H9 (cell line): ENCODE results near the gene DUSP2. TPM values are rescaled to one million over a fixed set of nuclear protein-coding genes. Genes with fewer than 3 reads are reported as not detected.

ENCODE experiments used
- DNase-seq: peaks from one replicate; pipeline ENCODE4 v3.0.0-alpha.2; 2017
- H2AFZ ChIP-seq: one replicate; pipeline ENCODE4 v1.6.1; 2013; ENCODE audit warnings: mild to moderate bottlenecking, low read length, control low read depth, moderate library complexity
- H2AK5ac ChIP-seq: 2 replicates; pipeline ENCODE4 v1.6.1; 2013; ENCODE audit warnings: low read length, control low read depth, mixed read lengths; ENCODE audit not compliant: insufficient read length
- H2BK120ac ChIP-seq: one replicate; pipeline ENCODE4 v1.6.1; 2013; ENCODE audit warnings: low read depth, mild to moderate bottlenecking, low read length, control low read depth, inconsistent platforms; ENCODE audit not compliant: poor library complexity, severe bottlenecking
- H2BK12ac ChIP-seq: 2 replicates; pipeline ENCODE4 v1.6.1; 2013; ENCODE audit warnings: low read length, control low read depth, mixed read lengths, low read depth; ENCODE audit not compliant: insufficient read length
- H2BK15ac ChIP-seq: 2 replicates; pipeline ENCODE4 v1.6.1; 2013; ENCODE audit warnings: low read depth, low read length, control low read depth
- H2BK20ac ChIP-seq: one replicate; pipeline ENCODE4 v1.6.1; 2013; ENCODE audit warnings: low read depth, mild to moderate bottlenecking, low read length, control low read depth, inconsistent platforms; ENCODE audit not compliant: poor library complexity, severe bottlenecking
- H2BK5ac ChIP-seq: 2 replicates; pipeline ENCODE4 v1.6.1; 2013; ENCODE audit warnings: low read length, control low read depth, mixed read lengths; ENCODE audit not compliant: insufficient read length
- H3K14ac ChIP-seq: 2 replicates; pipeline ENCODE4 v1.6.1; 2013; ENCODE audit warnings: low read length, control low read depth; ENCODE audit not compliant: insufficient read depth
- H3K18ac ChIP-seq: 2 replicates; pipeline ENCODE4 v1.6.1; 2013; ENCODE audit warnings: low read depth, mild to moderate bottlenecking, mixed read lengths, low read length, control low read depth; ENCODE audit not compliant: insufficient read length
- H3K23ac ChIP-seq: 2 replicates; pipeline ENCODE4 v1.6.1; 2013; ENCODE audit warnings: low read length, control low read depth, mixed read lengths, low read depth; ENCODE audit not compliant: insufficient read length
- H3K23me2 ChIP-seq: 2 replicates; pipeline ENCODE4 v1.6.1; 2013; ENCODE audit warnings: low read depth, mild to moderate bottlenecking, mixed read lengths, low read length, control low read depth; ENCODE audit not compliant: insufficient read length, poor library complexity, severe bottlenecking
- H3K27ac ChIP-seq: 2 replicates; pipeline ENCODE4 v1.5.1; 2013; ENCODE audit warnings: low read length, control low read depth, mixed read lengths, low read depth; ENCODE audit not compliant: insufficient read length
- H3K27me3 ChIP-seq: 2 replicates; pipeline ENCODE4 v1.6.1; 2013; ENCODE audit warnings: low read length, control low read depth, inconsistent platforms; ENCODE audit not compliant: insufficient read depth
- H3K4ac ChIP-seq: 2 replicates; pipeline ENCODE4 v1.6.1; 2013; ENCODE audit warnings: low read depth, mild to moderate bottlenecking, control low read depth, inconsistent platforms, low read length, moderate library complexity
- H3K4me1 ChIP-seq: 2 replicates; pipeline ENCODE4 v1.6.1; 2013; ENCODE audit warnings: low read length, control low read depth, inconsistent platforms; ENCODE audit not compliant: insufficient read depth
- H3K4me2 ChIP-seq: 2 replicates; pipeline ENCODE4 v1.6.1; 2013; ENCODE audit warnings: low read length, control low read depth, mixed read lengths; ENCODE audit not compliant: insufficient read length, insufficient read depth
- H3K56ac ChIP-seq: 2 replicates; pipeline ENCODE4 v1.6.1; 2013; ENCODE audit warnings: low read depth, mild to moderate bottlenecking, mixed read lengths, low read length, control low read depth; ENCODE audit not compliant: insufficient read length
- H3K79me1 ChIP-seq: 2 replicates; pipeline ENCODE4 v1.6.1; 2013; ENCODE audit warnings: low read depth, mild to moderate bottlenecking, moderate library complexity, low read length, control low read depth, inconsistent platforms; ENCODE audit not compliant: insufficient read depth, poor library complexity, severe bottlenecking
- H3K79me2 ChIP-seq: 2 replicates; pipeline ENCODE4 v1.6.1; 2013; ENCODE audit warnings: low read length, control low read depth, inconsistent platforms; ENCODE audit not compliant: insufficient read depth
- H3K9ac ChIP-seq: 2 replicates; pipeline ENCODE4 v1.6.1; 2013; ENCODE audit warnings: low read length, control low read depth, mixed read lengths; ENCODE audit not compliant: insufficient read length; ENCODE audit errors: extremely low read depth
- H3K9me3 ChIP-seq: one replicate; pipeline ENCODE4 v1.6.1; 2013; ENCODE audit warnings: low read depth, low read length, inconsistent platforms; ENCODE audit not compliant: control insufficient read depth
- H3T11ph ChIP-seq: one replicate; pipeline ENCODE4 v1.6.1; 2013; ENCODE audit warnings: mild to moderate bottlenecking, low read length, control low read depth, inconsistent platforms
- H4K20me1 ChIP-seq: one replicate; pipeline ENCODE4 v1.6.1; 2013; ENCODE audit not compliant: control insufficient read depth, insufficient read length, insufficient read depth
- H4K5ac ChIP-seq: 2 replicates; pipeline ENCODE4 v1.6.1; 2013; ENCODE audit warnings: low read depth, mild to moderate bottlenecking, mixed read lengths, low read length, control low read depth; ENCODE audit not compliant: insufficient read length
- H4K8ac ChIP-seq: replicated peaks from 2 replicates; pipeline ENCODE4 v1.6.1; 2013; ENCODE audit warnings: low read length, control low read depth, mixed read lengths, low read depth; ENCODE audit not compliant: insufficient read length
- H4K91ac ChIP-seq: 2 replicates; pipeline ENCODE4 v1.6.1; 2013; ENCODE audit warnings: low read depth, mild to moderate bottlenecking, moderate library complexity, mixed read lengths, low read length, control low read depth; ENCODE audit not compliant: insufficient read length
- H3K27ac Mint-ChIP-seq, 3 experiments: 2 replicates in 2 of 3; 3 replicates in 1 of 3; pipeline ENCODE4 v1.8.0; 2020 to 2021; ENCODE audit warnings: mixed read lengths in 3 of 3, mild to moderate bottlenecking in 1 of 3, moderate library complexity in 1 of 3
- H3K27me3 Mint-ChIP-seq: 2 replicates; pipeline ENCODE4 v1.8.0; 2021; ENCODE audit warnings: low read depth, mild to moderate bottlenecking, moderate library complexity, mixed read lengths
- H3K36me3 Mint-ChIP-seq, 3 experiments: 2 replicates in 2 of 3; 3 replicates in 1 of 3; pipeline ENCODE4 v1.8.0; 2020 to 2021; ENCODE audit warnings: low read depth in 3 of 3, mixed read lengths in 3 of 3; ENCODE audit not compliant: insufficient read depth in 1 of 3
- H3K4me1 Mint-ChIP-seq, 2 experiments: 2 replicates each; pipeline ENCODE4 v1.8.0; 2020; ENCODE audit warnings: mixed read lengths in 2 of 2
- H3K4me3 Mint-ChIP-seq, 2 experiments: 2 replicates in 1 of 2; 3 replicates in 1 of 2; pipeline ENCODE4 v1.8.0; 2020 to 2021; ENCODE audit warnings: mild to moderate bottlenecking in 2 of 2, mixed read lengths in 2 of 2, moderate library complexity in 1 of 2
- H3K9me3 Mint-ChIP-seq, 2 experiments: 2 replicates in 1 of 2; 3 replicates in 1 of 2; pipeline ENCODE4 v1.8.0; 2020; ENCODE audit warnings: mild to moderate bottlenecking in 2 of 2, mixed read lengths in 2 of 2, moderate library complexity in 1 of 2
- WGBS: extraction: QIAGEN DNeasy Blood & Tissue Kit; methylation state at CpG from one replicate; pipeline ENCODE4 v1.1.7; 2013; ENCODE audit warnings: missing lambda C conversion rate, low lambda C conversion rate, mixed read lengths; ENCODE audit not compliant: insufficient read length; ENCODE audit errors: extremely low coverage; 5-methylcytosine and 5-hydroxymethylcytosine counted together
- total RNA-seq: library from RNA; stranded (reverse); gene quantifications from 2 replicates; pipeline ENCODE4 v1.2.1, GENCODE V29; 2021
- TF ChIP-seq, protein P1 (sequence below): fragments of 200-600 bp; sonication (generic); conservative IDR thresholded peaks from 3 replicates; pipeline ENCODE4 v1.8.0; 2021; ENCODE audit warnings: antibody characterized with exemption, mild to moderate bottlenecking

The DUSP2 gene
- total RNA-seq, 1 experiment from 2014 or later, result 14.9 TPM

GRCh38 chr2:96106991-96107707 lies 38.1 kb downstream of the DUSP2 start:
- no peak overlapping the region for H4K8ac ChIP-seq
- H2BK20ac ChIP-seq, result no peak overlapping the region

More at GRCh38 chr2:96106991-96107707, 38.1 kb downstream of the DUSP2 start:
- H3T11ph ChIP-seq, result no peak overlapping the region
- H4K20me1 ChIP-seq, result no peaks in the 10 kb centered on the region
- no peaks in the 10 kb centered on the region for H3K27me3 ChIP-seq
- H3K27me3 Mint-ChIP-seq, result peaks cover 6% of the 10 kb centered on the region
- H3K27ac ChIP-seq, result no peak overlapping the region
- no peak overlapping the region for H4K5ac ChIP-seq
- H2AK5ac ChIP-seq, result no peak overlapping the region
- H3K9me3 Mint-ChIP-seq, result peaks cover 9 to 11% of the 10 kb centered on the region in 2 experiments
- H3K79me2 ChIP-seq, result no peaks in the 10 kb centered on the region
- DNase-seq, result no peak
- no peak overlapping the region for H3K9ac ChIP-seq
- no peak overlapping the region for H2AFZ ChIP-seq
- TF ChIP-seq, protein P1, sequence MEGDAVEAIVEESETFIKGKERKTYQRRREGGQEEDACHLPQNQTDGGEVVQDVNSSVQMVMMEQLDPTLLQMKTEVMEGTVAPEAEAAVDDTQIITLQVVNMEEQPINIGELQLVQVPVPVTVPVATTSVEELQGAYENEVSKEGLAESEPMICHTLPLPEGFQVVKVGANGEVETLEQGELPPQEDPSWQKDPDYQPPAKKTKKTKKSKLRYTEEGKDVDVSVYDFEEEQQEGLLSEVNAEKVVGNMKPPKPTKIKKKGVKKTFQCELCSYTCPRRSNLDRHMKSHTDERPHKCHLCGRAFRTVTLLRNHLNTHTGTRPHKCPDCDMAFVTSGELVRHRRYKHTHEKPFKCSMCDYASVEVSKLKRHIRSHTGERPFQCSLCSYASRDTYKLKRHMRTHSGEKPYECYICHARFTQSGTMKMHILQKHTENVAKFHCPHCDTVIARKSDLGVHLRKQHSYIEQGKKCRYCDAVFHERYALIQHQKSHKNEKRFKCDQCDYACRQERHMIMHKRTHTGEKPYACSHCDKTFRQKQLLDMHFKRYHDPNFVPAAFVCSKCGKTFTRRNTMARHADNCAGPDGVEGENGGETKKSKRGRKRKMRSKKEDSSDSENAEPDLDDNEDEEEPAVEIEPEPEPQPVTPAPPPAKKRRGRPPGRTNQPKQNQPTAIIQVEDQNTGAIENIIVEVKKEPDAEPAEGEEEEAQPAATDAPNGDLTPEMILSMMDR, result no peak
- H3K23ac ChIP-seq, result no peak overlapping the region
- H4K91ac ChIP-seq, result no peak overlapping the region
- H3K4me3 Mint-ChIP-seq, result no peak overlapping the region; a peak in 1 of 5 replicates
- WGBS, result no CpG with 5 or more reads among the region's 9 CpGs
- no peak overlapping the region for H3K27ac Mint-ChIP-seq
- H2BK12ac ChIP-seq, result no peak overlapping the region
- H3K56ac ChIP-seq, result no peak overlapping the region
- H3K14ac ChIP-seq, result no peak overlapping the region
- H3K18ac ChIP-seq, result no peak overlapping the region
- no peaks in the 10 kb centered on the region for H3K79me1 ChIP-seq
- H3K4ac ChIP-seq, result no peak overlapping the region
- H3K36me3 Mint-ChIP-seq, result peaks cover 5 to 8% (median 7%) of the 10 kb centered on the region in 3 experiments; a peak in 5 of 7 replicates
- H3K4me1 Mint-ChIP-seq, result peaks cover 23 to 31% of the 10 kb centered on the region in 2 experiments
- H3K4me2 ChIP-seq, result no peak overlapping the region
- H3K4me1 ChIP-seq, result peaks cover 6% of the 10 kb centered on the region; the same call in 1 of the 2 replicates
- H3K9me3 ChIP-seq, result no peaks in the 10 kb centered on the region
- no peak overlapping the region for H2BK120ac ChIP-seq
- no peak overlapping the region for H2BK5ac ChIP-seq
- no peak overlapping the region for H2BK15ac ChIP-seq
- H3K23me2 ChIP-seq, result no peaks in the 10 kb centered on the region
